ENCODE results near the gene BASP1. TPM values are rescaled to one million over a fixed set of nuclear protein-coding genes. Genes with fewer than 3 reads are reported as not detected.

BASP1 gene, protein sequence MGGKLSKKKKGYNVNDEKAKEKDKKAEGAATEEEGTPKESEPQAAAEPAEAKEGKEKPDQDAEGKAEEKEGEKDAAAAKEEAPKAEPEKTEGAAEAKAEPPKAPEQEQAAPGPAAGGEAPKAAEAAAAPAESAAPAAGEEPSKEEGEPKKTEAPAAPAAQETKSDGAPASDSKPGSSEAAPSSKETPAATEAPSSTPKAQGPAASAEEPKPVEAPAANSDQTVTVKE
- 1.7 and 2.7 TPM in 2 replicates for total RNA-seq (2014; rRNA removed; shearing (Covaris generic))
- 6.7 and 9.8 TPM in 2 replicates for polyA plus RNA-seq (2015; cell fraction: cytosol; rRNA removed)
- polyA plus RNA-seq (2015; cell fraction: nucleus; rRNA removed) = 0.35 and 0.54 TPM in 2 replicates

DNA sequence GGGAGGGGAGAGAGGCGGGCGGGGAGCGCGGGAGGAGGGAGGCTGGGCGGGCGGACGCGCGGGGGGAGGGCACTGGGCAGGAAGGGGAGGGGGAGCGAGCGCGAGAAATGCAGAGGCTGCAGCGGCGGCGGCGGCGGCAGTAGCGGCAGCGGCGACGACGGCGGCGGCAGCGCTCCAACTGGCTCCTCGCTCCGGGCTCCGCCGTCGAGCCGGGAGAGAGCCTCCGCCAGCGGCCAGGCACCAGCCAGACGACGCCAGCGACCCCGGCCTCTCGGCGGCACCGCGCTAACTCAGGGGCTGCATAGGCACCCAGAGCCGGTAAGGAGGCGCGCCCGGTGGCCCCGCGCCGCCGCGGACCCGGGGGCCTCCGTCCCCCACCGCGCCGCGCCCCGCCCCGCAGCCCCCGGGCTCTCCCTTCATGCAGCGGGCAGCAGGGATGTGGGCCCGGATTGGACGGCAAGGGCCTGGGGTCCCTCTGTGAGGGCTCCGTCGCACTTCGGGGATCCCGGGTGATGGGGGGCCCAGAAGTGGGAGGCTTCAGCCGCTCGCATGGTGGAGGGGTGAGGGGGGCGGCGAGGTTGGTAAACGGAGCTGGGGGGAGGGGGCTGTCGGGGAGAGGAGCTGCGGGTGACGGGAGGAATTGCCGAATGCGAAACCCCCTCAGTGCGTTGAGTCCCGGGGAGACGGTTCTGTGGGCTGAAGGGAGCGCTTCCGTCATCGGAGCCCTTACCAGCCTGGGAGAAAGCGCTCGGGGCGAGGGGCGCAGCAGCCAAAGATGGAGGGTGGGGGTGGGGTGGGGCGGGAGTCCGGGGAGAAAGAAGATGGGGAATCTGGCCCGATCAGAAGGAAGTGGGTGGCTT, at the start of gene BASP1:
Gene BASP1 (plus strand): TSS at position 139 of the 860 bp plus-strand sequence. CDS start 57,586 bp downstream, outside the sequence.
- in situ Hi-C loops (cut with HindIII; ENCODE audit: low pct_unique_long_range_greater_than_20kb, low sequenced_read_pairs) = no loop called here
- peak; percentile 37 for DNase-seq (ENCODE audit: low read depth, low spot score)

DNA sequence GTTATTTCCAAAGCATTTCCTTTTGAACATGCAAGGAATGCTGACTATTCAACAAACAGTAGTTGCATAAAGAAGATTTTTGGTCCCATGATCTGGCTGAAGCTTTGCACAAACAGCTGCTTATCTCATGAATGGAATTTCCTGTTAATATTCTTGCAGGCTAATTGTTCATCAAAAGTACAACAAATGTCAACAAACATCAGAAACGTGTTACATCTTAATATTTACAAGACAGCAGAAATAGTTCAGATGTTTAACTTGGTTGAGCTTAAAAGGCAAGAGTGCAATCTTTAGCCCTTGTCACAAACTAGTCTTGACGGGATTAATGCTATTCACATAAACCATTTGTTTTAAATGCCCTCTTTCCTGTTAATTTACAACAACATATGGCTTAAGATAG, 47.9 kb upstream of the BASP1 start:
- DNase-seq (ENCODE audit: low read depth, low spot score) = peak; percentile 67
- in situ Hi-C loops (cut with HindIII; ENCODE audit: low pct_unique_long_range_greater_than_20kb, low sequenced_read_pairs) = no loop called here

DNA sequence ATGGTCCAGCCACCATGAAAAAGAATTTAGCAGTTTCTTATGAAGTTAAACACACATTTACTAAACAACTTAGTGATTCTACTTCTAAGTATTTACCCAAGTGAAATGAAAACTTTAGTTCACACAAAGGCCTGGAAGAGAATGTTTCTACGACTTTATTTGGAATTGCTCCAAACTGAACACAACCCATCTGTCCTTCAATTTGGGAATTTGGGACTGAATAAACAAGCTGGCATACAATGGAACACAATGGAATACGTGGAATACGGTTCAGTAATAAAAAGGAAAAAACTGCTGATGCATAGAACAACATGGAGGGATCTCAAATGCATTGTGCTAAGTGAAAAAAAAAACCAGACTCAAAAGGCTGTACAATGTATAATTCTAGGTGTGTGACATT, 44.6 kb upstream of the BASP1 start:
- in situ Hi-C loops (cut with HindIII; ENCODE audit: low pct_unique_long_range_greater_than_20kb, low sequenced_read_pairs) = no loop called here
- no peak for DNase-seq (ENCODE audit: low read depth, low spot score)

DNA sequence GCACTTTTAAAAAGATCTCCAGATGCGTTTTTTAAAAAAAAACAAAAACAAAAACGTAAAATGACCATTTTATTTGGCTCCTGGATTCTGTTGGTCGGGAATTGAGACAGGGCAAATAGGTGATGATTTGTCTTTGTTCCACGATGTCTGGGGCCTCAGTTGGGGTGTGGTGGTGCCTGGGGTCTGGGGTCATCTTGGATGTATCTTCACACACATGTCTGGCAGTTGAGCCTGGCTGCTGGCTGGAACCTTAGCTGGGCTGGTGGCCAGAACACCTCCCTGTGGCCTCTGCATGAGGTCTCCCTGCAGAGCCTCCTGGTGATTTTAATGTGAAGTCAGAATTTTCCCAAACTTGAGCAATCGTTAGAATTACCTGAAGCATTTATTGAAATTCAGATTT, 42.5 kb upstream of the BASP1 start:
- no peak for DNase-seq (ENCODE audit: low read depth, low spot score)
- in situ Hi-C loops (cut with HindIII; ENCODE audit: low pct_unique_long_range_greater_than_20kb, low sequenced_read_pairs) = loop anchor here (25.0 kb wide), 2 partner anchors 238 to 388 kb away; partner anchors contain the start of gene MYO10

DNA sequence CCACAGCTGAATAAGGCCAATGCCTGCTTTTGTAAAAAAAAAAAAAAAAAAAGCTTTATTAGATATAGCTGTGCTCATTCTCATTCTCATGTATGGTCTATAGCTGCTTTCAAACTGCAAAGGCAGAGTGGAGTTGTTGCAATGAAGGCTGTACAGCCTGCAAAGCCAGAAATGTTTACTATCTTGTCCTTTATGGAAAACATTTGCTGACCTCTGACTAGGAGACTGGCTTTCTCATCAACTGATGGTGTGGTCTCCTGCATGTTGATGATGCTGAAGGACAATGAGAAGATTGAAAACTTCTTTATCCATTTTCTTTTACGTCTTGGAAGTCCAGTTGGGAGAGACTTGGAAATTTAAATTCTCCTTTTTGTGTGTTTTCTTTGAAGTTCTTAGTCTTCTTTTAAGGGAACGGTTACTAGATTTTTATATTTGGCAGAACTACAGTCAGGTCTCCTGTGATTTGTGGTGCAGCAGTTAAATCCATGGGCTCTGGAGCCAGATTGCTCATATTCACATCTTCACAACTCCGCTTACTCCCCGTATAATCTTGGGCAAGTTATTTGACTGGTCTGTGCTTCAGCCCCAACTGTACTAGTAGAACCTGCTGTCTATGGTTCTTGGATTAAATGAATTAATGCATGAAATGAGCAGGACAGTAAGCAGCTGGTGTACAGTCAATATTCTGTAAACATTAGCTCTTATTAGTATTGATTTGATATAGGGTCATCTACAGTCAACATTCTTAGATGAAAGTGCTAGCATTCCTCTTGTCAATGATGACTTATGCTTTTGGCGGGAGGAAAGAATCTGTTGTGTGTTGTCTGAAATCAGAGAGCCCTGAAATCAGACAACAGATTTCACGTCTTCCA, 39.7 kb upstream of the BASP1 start:
- no peak for DNase-seq (ENCODE audit: low read depth, low spot score)
- in situ Hi-C loops (cut with HindIII; ENCODE audit: low pct_unique_long_range_greater_than_20kb, low sequenced_read_pairs) = loop anchor here (25.0 kb wide), 2 partner anchors 240 to 390 kb away; partner anchors contain the start of gene MYO10

DNA sequence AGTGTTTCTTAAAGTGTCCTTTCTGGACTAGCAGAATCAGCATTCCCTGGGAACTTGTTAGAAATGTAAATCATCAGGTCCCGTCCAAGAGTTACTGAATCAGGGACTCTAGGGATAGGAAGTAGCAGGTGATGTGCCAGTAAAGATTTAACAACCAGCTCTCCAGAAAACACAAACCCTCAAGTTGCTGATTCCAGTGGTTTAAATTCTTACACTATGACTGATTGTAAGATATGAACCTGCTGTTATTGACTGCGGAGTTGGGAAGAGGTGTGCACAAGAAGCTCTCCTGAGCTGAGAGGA, 39.1 kb upstream of the BASP1 start:
- in situ Hi-C loops (cut with HindIII; ENCODE audit: low pct_unique_long_range_greater_than_20kb, low sequenced_read_pairs) = loop anchor here (25.0 kb wide), 2 partner anchors 241 to 391 kb away; partner anchors contain the start of gene MYO10

DNA sequence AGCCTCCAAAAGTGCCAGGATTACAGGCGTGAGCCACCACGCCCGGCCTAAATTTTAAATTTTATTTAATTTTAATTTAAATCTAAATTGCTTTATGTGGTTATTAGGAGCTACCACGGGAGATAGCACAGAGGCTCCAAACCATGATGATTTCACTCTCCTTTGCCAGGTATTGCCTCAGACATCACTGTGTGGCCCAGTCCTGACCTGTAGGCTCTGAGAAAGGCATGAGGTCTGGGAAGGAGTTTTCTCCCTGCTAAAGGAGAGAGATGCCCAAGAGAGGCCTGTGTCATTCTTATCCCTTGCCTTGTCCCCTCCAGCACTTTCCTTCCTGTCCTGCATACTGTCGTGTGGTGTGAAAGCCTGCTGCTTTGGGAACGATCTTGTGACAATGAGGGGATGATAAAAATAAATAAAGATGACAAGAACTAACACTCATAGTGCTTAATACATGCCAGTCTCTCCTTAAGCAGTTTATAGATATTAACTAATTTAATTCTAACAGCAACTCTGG, 37.0 kb upstream of the BASP1 start:
- in situ Hi-C loops (cut with HindIII; ENCODE audit: low pct_unique_long_range_greater_than_20kb, low sequenced_read_pairs) = loop anchor here (25.0 kb wide), 2 partner anchors 243 to 393 kb away; partner anchors contain the start of gene MYO10
- no peak for DNase-seq (ENCODE audit: low read depth, low spot score)

More for the DNA sequence above, 39.1 kb upstream of the BASP1 start:
- DNase-seq (ENCODE audit: low read depth, low spot score) = no peak

DNA sequence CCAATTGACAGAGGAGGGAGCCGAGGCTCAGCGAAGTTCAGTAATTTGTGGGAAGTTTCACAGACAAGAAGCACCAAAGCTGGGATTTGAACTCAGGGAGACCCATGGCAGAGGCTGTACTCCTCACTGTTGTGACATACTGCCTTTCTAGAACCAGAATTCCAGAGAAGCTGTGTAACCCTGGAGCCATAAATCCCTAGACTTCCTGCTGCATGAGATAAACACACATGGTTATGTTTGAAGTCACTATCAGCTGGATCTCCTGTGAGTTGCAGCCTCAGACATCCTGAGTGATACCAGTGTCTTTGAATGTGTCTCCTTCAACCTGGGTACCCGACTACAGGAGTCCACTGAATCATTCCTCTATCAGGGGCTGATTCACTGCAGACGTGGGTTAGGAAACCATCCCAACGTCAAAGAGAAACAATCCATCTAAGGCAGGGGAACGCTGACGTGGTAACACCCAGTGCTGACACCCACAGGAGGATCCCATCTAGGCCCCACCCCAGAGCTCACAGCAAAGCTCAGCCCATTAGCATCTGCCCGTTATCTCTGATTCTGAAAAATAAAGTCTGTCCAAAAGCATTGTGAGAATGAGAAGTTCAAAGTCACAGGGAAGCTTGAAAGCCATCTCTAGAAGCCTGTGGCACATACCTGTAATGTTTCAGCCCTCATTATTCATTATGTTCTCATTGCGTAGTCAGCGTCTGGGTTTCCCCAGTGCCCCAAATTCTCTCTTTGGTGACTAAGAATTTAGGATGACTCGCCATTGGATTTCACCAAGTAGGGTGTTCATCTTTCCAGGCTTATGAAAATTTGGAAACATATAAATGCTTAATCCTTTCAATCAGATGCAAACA, 36.3 kb upstream of the BASP1 start:
- peak; percentile 33 for DNase-seq (ENCODE audit: low read depth, low spot score)
- in situ Hi-C loops (cut with HindIII; ENCODE audit: low pct_unique_long_range_greater_than_20kb, low sequenced_read_pairs) = loop anchor here (25.0 kb wide), 2 partner anchors 244 to 394 kb away; partner anchors contain the start of gene MYO10

DNA sequence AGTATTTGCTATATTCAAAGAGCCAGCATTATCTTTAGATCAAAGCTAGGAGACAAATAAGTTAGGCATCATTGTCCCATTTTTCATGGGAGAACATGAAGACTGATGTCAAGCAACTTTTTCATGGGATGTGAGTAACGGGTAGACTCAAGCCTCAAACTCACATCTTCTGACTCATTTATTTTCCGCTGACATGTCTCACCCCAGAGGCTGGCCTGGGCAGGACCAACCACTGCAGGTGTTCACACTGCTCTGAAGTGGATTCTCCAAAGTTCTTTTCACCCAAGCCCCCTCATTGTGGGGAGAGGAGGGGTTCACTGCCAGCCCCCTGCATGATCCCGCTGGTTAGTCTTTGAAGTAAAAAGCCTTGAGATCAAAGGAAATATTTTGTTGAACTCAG, 34.9 kb upstream of the BASP1 start:
- in situ Hi-C loops (cut with HindIII; ENCODE audit: low pct_unique_long_range_greater_than_20kb, low sequenced_read_pairs) = loop anchor here (25.0 kb wide), 2 partner anchors 245 to 395 kb away; partner anchors contain the start of gene MYO10
- no peak for DNase-seq (ENCODE audit: low read depth, low spot score)

DNA sequence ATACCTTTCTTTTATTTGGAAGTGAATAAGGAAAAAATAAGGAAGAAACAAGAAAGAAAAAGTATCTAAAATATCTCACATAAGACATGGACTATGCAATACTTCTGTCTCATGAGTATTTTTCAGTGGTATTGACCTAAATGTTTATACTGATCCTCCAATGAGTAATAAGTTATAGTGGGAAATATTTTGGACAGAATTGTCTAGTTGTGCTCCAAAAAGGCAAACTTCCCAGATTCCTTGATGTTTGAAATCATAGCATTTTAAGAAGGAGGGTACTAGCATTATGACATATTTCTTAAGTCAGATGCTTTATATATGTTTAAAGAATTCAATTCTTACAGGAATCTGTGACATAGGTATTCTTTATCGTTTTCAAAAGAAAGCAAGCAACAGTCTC, 34.5 kb upstream of the BASP1 start:
- in situ Hi-C loops (cut with HindIII; ENCODE audit: low pct_unique_long_range_greater_than_20kb, low sequenced_read_pairs) = loop anchor here (25.0 kb wide), 2 partner anchors 246 to 396 kb away; partner anchors contain the start of gene MYO10
- DNase-seq (ENCODE audit: low read depth, low spot score) = no peak

DNA sequence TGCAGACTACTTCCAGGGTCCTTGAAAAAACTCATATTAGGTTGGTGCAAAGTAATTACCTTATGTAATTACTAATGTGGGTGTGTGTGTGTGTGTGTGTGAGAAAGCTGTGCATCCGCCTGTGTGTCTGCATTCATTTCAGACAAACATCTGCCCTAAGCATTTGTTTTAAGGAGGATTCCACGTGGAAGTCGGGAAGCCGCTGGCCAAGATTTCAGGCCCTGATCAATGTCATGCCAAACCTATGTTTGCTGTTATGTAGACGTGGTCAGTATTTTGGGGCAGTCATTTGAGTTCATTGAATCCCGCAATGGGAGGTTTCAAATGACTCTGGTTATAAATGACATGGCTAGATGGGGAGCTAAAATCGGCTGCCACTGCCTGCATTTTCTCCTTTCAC, 33.6 kb upstream of the BASP1 start:
- in situ Hi-C loops (cut with HindIII; ENCODE audit: low pct_unique_long_range_greater_than_20kb, low sequenced_read_pairs) = loop anchor here (25.0 kb wide), 2 partner anchors 247 to 397 kb away; partner anchors contain the start of gene MYO10
- DNase-seq (ENCODE audit: low read depth, low spot score) = no peak

DNA sequence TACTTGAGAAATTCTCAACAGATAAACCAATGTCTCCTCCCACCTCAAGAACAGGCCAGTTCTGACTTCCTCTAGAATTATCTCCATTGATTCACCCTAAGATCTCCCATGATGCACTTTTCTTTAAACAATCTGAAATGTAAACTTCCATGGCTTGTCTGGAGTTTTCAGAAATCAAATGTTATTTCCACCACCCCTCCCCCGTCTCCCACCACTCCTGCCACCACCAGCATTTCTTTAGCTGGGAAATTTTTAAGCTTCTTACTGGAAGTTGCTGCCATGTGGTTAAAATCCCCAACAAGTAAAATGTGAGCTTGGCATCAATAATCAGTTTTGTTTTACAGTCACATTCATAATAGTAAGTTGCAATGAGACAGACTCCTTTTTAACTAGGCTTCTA, 32.8 kb upstream of the BASP1 start:
- in situ Hi-C loops (cut with HindIII; ENCODE audit: low pct_unique_long_range_greater_than_20kb, low sequenced_read_pairs) = loop anchor here (25.0 kb wide), 2 partner anchors 247 to 397 kb away; partner anchors contain the start of gene MYO10
- DNase-seq (ENCODE audit: low read depth, low spot score) = no peak

DNA sequence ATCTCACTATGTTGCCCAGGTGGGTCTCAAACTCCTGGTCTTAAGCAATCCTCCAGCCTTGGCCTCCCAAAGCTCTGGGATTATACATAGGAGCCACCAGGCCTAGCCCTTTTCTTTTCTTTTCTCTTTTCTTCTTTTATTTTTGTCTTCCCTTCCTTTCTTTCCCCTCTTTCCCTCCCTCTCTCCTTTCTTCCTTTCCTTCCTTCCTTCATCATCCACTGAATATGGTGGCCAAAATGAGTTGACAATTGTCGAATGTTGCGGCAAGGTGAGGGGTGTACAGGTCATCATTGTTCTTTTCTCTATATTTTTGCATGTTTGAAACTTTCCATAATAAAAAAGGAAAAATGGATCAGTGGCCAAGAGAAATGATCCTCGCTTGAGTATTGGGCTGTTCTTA, 32.1 kb upstream of the BASP1 start:
- in situ Hi-C loops (cut with HindIII; ENCODE audit: low pct_unique_long_range_greater_than_20kb, low sequenced_read_pairs) = loop anchor here (25.0 kb wide), 2 partner anchors 248 to 398 kb away; partner anchors contain the start of gene MYO10
- DNase-seq (ENCODE audit: low read depth, low spot score) = no peak

DNA sequence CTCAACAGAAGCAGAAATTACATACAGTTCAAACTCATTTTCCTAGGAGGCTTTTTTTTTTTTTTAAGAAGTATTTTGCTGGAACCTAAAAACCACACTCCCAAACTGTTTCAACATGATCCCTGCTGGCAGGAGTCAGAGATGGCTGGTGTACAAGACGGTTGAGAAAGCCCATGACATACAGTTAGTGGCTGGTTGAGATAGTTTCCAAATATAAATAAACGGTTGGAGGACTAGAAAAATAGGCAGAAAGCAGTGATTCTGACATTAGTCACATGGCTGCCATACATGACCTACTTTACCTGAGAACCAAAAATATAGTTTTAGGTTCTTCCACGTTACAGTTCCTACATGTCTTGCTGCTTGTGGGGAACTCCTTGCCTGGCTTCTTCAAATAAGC, 31.7 kb upstream of the BASP1 start:
- in situ Hi-C loops (cut with HindIII; ENCODE audit: low pct_unique_long_range_greater_than_20kb, low sequenced_read_pairs) = loop anchor here (25.0 kb wide), 2 partner anchors 248 to 398 kb away; partner anchors contain the start of gene MYO10
- DNase-seq (ENCODE audit: low read depth, low spot score) = no peak

DNA sequence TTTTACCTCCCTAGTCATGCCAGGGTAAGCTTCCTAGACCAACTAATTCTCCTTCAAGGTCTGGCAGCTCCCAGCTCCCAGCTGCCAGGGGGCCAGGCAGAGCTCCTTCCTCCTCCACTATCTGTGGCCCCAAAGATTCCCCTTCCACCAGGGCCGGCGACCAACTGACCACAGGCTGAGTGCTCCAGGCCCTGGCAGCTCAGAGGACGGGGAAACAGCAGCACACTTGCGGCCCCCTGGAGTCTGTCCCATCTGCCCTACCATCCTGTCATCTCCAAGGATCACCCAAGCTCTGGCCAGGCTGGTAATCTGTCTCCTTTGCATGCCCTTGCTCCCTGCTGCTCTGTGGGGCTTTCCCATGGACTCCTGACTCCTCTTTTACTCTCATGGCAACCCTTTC, 31.2 kb upstream of the BASP1 start:
- in situ Hi-C loops (cut with HindIII; ENCODE audit: low pct_unique_long_range_greater_than_20kb, low sequenced_read_pairs) = loop anchor here (25.0 kb wide), 2 partner anchors 249 to 399 kb away; partner anchors contain the start of gene MYO10
- DNase-seq (ENCODE audit: low read depth, low spot score) = no peak
